CD14-positive monocyte (primary cell): ENCODE measurements around the gene ARL5C. TPM values are rescaled to one million over a fixed set of nuclear protein-coding genes. Genes with fewer than 3 reads are reported as not detected.

Experiments
- DNase-seq, 3 donors: peaks; one replicate each; pipeline ENCODE4 v3.0.0-alpha.2; 2011 to 2022
- H2AFZ ChIP-seq: 2 replicates; pipeline ENCODE4 v1.6.0; 2012; ENCODE audit warnings: mild to moderate bottlenecking, low read depth, low read length, inconsistent platforms; ENCODE audit not compliant: insufficient read depth, poor library complexity, severe bottlenecking
- H3K27ac ChIP-seq, 2 donors: 1 replicate in 1 of 2; 2 replicates in 1 of 2; pipeline ENCODE4 v1.5.1; 2012 to 2013; ENCODE audit warnings: low read length in 2 of 2, control low read depth in 1 of 2, inconsistent platforms in 1 of 2, low read depth in 1 of 2, mild to moderate bottlenecking in 1 of 2
- H3K27me3 ChIP-seq, 2 donors: one replicate each; pipeline versions ENCODE4 v1.6.0 to v1.6.1; 2011 to 2013; ENCODE audit warnings: low read length in 2 of 2; ENCODE audit not compliant: control insufficient read depth in 2 of 2, insufficient read depth in 2 of 2
- H3K36me3 ChIP-seq, 2 donors: replicated peaks in 1 of 2; 1 replicate in 1 of 2; 2 replicates in 1 of 2; pipeline versions ENCODE4 v1.5.1 to v1.6.1; 2012 to 2013; ENCODE audit warnings: low read length in 2 of 2, control low read depth in 1 of 2, inconsistent platforms in 1 of 2, mild to moderate bottlenecking in 1 of 2; ENCODE audit not compliant: insufficient read depth in 2 of 2, control insufficient read depth in 1 of 2
- H3K4me1 ChIP-seq, 2 donors: 1 replicate in 1 of 2; 2 replicates in 1 of 2; pipeline versions ENCODE4 v1.5.1 to v1.6.1; 2012 to 2013; ENCODE audit warnings: low read length in 2 of 2, control low read depth in 1 of 2, inconsistent platforms in 1 of 2, mild to moderate bottlenecking in 1 of 2, moderate library complexity in 1 of 2; ENCODE audit not compliant: insufficient read depth in 2 of 2, control insufficient read depth in 1 of 2
- H3K4me2 ChIP-seq: replicated peaks from 2 replicates; pipeline ENCODE3; 2012; ENCODE audit warnings: low read length, moderate library complexity, mild to moderate bottlenecking; ENCODE audit not compliant: poor library complexity, severe bottlenecking; ENCODE audit errors: extremely low read depth
- H3K4me3 ChIP-seq, 3 experiments: fragments of 200-600 bp in 1 of 3; sonication (generic) in 1 of 3; replicated peaks in 1 of 3; 1 replicate in 2 of 3; 2 replicates in 1 of 3; pipeline ENCODE4 v1.5.1; 2011 to 2013; ENCODE audit warnings: low read length in 3 of 3, mild to moderate bottlenecking in 3 of 3, control low read depth in 2 of 3, low read depth in 2 of 3, inconsistent platforms in 1 of 3, moderate library complexity in 1 of 3
- H3K79me2 ChIP-seq: 2 replicates; pipeline ENCODE4 v1.6.0; 2012; ENCODE audit warnings: mild to moderate bottlenecking, control low read depth, inconsistent platforms, low read length, moderate library complexity; ENCODE audit not compliant: insufficient read depth
- H3K9ac ChIP-seq: 2 replicates; pipeline ENCODE4 v1.6.0; 2017; ENCODE audit warnings: low read length, mild to moderate bottlenecking; ENCODE audit not compliant: insufficient read depth, poor library complexity, severe bottlenecking
- H3K9me3 ChIP-seq, 2 donors: replicated peaks in 1 of 2; 1 replicate in 1 of 2; 2 replicates in 1 of 2; pipeline versions ENCODE4 v1.5.1 to v1.6.1; 2012 to 2013; ENCODE audit warnings: low read length in 2 of 2, control low read depth in 1 of 2; ENCODE audit not compliant: control insufficient read depth in 1 of 2, insufficient read depth in 1 of 2
- H4K20me1 ChIP-seq: 2 replicates; pipeline ENCODE4 v1.6.0; 2012; ENCODE audit warnings: mild to moderate bottlenecking, low read length, control low read depth, moderate library complexity; ENCODE audit not compliant: insufficient read depth
- H3K27ac Mint-ChIP-seq, 7 donors: one replicate each; pipeline ENCODE4 v1.8.0; 2020; ENCODE audit warnings: mild to moderate bottlenecking in 7 of 7, mixed read lengths in 7 of 7, moderate library complexity in 6 of 7, inconsistent platforms in 2 of 7
- H3K27me3 Mint-ChIP-seq, 3 donors: one replicate each; pipeline ENCODE4 v1.8.0; 2021 to 2022; ENCODE audit warnings: low read depth in 3 of 3, mild to moderate bottlenecking in 3 of 3, mixed read lengths in 3 of 3, moderate library complexity in 3 of 3, inconsistent platforms in 1 of 3
- H3K36me3 Mint-ChIP-seq, 2 donors: one replicate each; pipeline ENCODE4 v1.8.0; 2020; ENCODE audit warnings: mixed read lengths in 2 of 2, inconsistent platforms in 1 of 2, mild to moderate bottlenecking in 1 of 2
- H3K4me1 Mint-ChIP-seq: one replicate; pipeline ENCODE4 v1.8.0; 2020; ENCODE audit warnings: mild to moderate bottlenecking, mixed read lengths
- H3K4me3 Mint-ChIP-seq, 2 donors: one replicate each; pipeline ENCODE4 v1.8.0; 2020; ENCODE audit warnings: mild to moderate bottlenecking in 2 of 2, mixed read lengths in 2 of 2, moderate library complexity in 1 of 2
- H3K9me3 Mint-ChIP-seq, 7 donors: one replicate each; pipeline ENCODE4 v1.8.0; 2020 to 2022; ENCODE audit warnings: mixed read lengths in 7 of 7, mild to moderate bottlenecking in 6 of 7, moderate library complexity in 6 of 7, inconsistent platforms in 2 of 7
- WGBS: methylation state at CpG from one replicate; pipeline ENCODE4 v1.1.5; 2013; ENCODE audit warnings: missing lambda C conversion rate; ENCODE audit not compliant: insufficient coverage; 5-methylcytosine and 5-hydroxymethylcytosine counted together
- intact Hi-C, 2 donors: fragments of 100-400 bp; cut with micrococcal nuclease; formaldehyde crosslinking; loops; one replicate each; pipeline versions ENCODE4 v1.15.0 to v1.15.1; 2023
- polyA plus RNA-seq, 3 donors: library from polyadenylated mRNA; depleted of rRNA in 1 of 3; unstranded in 2 of 3; stranded (reverse) in 1 of 3; fragments of 300-500 nt in 2 of 3; fragments of >200 nt in 1 of 3; fragmentation: Illumina TruSeq in 2 of 3; gene quantifications; 1 replicate in 2 of 3; 2 replicates in 1 of 3; pipeline ENCODE4 v1.2.3, GENCODE V29; 2012 to 2021
- TF ChIP-seq, protein P1 (sequence below): fragments of 200-600 bp; IDR thresholded peaks from one replicate; pipeline ENCODE4 v1.8.0; 2022; ENCODE audit warnings: antibody characterized with exemption, mild to moderate bottlenecking

ARL5C gene
- polyA plus RNA-seq, 3 donors, result 0.04 TPM; not detected in 2

DNA sequence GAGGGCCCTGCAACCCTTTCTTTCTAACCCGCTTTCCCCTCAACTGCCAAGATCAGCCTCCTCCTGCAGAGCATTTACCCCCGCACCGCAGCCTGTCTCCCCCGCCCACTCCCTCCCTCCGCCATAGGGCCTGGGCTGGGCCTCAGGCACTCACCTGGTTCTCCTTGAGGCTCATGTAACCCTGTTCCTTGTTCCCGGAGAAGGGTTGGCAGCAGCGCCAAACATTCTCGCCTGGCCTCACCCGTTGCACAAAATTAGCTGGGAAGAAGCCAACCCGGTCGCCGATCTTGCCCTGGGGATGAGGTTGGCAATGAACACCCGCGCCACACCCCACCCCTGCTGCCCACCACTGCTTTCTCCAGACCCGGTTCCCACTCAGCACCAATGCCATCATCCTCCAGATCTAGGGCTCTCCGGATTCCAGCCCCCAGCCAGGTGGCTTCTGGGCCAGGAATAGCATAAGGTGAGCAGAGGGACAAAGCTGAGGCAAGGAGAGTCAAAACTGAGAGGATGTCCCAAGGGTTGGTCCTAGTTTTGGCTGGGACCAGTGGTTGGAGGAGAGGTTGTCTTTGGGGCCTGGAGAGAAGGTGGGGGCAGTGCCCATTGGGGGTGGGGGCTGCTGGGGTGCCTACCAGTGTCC is 47.0 kb upstream of the ARL5C start:
- Mint-ChIP-seq H3K36me3 (no peaks in the 10 kb centered on the region), H3K9me3 (peaks cover 0 to 10% (median 0%) of the 10 kb centered on the region in 7 donors), H3K4me1 (peaks cover 18% of the 10 kb centered on the region), H3K27me3 (peaks cover 24 to 55% (median 30%) of the 10 kb centered on the region in 3 donors), H3K4me3 (no peak overlapping the region), H3K27ac (no peak overlapping the region)
- Histone ChIP-seq H3K9ac (no peak overlapping the region), H3K36me3 (no peaks in the 10 kb centered on the region), H3K9me3 (no peaks in the 10 kb centered on the region), H3K4me3 (no peak overlapping the region), H3K4me2 (no peak overlapping the region), H3K27me3 (peaks cover 0 to 21% of the 10 kb centered on the region in 2 donors), H3K4me1 (peaks cover 19 to 21% of the 10 kb centered on the region in 2 donors), H4K20me1 (no peaks in the 10 kb centered on the region), H3K79me2 (no peaks in the 10 kb centered on the region), H2AFZ (no peak overlapping the region), H3K27ac (no peak overlapping the region)
- DNase-seq, result no peak
- WGBS, result 86% methylated on average over 12 of the region's 16 CpGs
- intact Hi-C loops, result no loop called here
- TF ChIP-seq, protein P1, sequence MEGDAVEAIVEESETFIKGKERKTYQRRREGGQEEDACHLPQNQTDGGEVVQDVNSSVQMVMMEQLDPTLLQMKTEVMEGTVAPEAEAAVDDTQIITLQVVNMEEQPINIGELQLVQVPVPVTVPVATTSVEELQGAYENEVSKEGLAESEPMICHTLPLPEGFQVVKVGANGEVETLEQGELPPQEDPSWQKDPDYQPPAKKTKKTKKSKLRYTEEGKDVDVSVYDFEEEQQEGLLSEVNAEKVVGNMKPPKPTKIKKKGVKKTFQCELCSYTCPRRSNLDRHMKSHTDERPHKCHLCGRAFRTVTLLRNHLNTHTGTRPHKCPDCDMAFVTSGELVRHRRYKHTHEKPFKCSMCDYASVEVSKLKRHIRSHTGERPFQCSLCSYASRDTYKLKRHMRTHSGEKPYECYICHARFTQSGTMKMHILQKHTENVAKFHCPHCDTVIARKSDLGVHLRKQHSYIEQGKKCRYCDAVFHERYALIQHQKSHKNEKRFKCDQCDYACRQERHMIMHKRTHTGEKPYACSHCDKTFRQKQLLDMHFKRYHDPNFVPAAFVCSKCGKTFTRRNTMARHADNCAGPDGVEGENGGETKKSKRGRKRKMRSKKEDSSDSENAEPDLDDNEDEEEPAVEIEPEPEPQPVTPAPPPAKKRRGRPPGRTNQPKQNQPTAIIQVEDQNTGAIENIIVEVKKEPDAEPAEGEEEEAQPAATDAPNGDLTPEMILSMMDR, result no peak

DNA sequence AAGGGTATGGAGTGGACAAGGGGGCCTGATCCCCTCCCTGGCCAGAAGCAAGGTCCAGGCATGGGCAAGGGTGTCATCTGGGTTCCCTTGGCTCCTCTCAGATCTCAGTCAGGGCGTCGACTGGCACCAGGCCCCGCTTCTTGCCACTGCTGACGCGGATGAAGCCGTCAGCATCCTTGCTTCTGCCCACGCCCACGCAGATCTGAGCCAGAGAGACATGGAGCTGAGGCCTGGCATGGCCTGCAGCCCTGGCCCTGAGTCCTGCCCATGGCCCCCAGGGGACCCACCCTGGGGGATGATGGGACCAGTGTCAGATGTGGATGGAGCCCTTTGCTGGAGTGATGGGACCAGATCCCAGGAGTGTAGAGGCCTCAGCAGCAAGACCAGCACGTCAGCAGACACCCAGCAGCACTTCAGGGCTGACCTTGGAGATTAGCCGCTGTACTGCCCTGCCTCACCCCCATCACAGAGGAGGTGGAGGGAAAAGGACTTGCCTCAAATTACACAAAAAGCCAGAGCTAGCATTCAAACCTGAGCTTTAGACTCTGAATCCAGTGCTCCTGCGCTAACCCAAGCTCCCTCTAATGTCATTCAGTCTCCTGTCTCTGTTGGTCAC is 46.3 kb upstream of the ARL5C start:
- Mint-ChIP-seq H3K9me3 (peaks cover 0 to 10% (median 0%) of the 10 kb centered on the region in 7 donors), H3K36me3 (no peaks in the 10 kb centered on the region), H3K4me1 (peaks cover 18% of the 10 kb centered on the region), H3K4me3 (no peak overlapping the region), H3K27ac (no peak overlapping the region), H3K27me3 (peaks cover 20 to 52% (median 25%) of the 10 kb centered on the region in 3 donors)
- Histone ChIP-seq H3K4me2 (no peak overlapping the region), H3K4me3 (no peak overlapping the region), H3K27ac (no peak overlapping the region), H3K79me2 (no peaks in the 10 kb centered on the region), H3K4me1 (peaks cover 19 to 21% of the 10 kb centered on the region in 2 donors), H2AFZ (no peak overlapping the region), H3K9ac (no peak overlapping the region), H4K20me1 (no peaks in the 10 kb centered on the region), H3K36me3 (no peaks in the 10 kb centered on the region), H3K9me3 (no peaks in the 10 kb centered on the region), H3K27me3 (peaks cover 0 to 16% of the 10 kb centered on the region in 2 donors)
- DNase-seq, result no peak
- WGBS, result 90% methylated on average over 9 of the region's 11 CpGs
- intact Hi-C loops, result no loop called here
- TF ChIP-seq, protein P1, result no peak
